ENCODE data around the gene ADM2. TPM values are rescaled to one million over a fixed set of nuclear protein-coding genes. Genes with fewer than 3 reads are reported as not detected.
A peak's percentile ranks its signal among the peaks of the same experiment; 100 is the strongest.
"Not testable (repeated sequence)": the region's sequence is repeated elsewhere in the genome, so short reads cannot be mapped to it uniquely, and the experiment has no call there.

ADM2 gene
- total RNA-seq, 4 donors from 2014 or later = 0.12 TPM; not detected in 3

DNA sequence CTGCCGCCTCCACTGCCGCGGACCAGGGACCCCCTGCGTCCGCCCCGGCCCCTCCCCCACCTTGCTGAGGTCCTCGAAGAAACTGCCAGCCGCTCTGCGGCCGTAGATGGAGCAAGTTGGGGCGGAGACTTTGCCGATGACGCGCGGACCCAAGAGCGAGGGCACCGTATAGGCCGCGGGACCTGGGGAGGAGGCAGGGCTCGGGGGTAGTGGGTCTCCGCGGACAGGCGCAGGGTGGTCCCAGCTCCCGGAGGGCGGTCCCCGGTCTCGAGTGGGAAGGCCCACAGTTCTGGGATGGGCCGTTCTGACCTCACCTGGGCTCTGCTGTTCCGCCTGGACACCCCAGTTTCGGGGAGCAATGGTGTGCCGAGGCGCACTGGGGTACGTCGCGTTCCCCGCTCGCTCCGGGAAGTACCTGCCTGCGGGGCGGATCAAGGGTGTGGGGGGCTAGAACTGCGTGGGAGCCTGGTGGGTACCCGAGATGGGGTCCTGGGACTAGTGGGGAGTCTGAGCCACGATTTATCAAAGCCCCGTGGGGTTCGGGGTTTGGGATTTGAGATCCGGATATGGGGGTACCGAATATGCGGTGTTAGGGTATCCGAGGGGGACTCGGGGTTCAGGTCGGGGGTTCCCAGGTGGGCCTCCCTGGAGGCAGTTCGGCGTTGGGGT is 49.7 kb downstream of the ADM2 start:
- DNase-seq (ENCODE audit: low spot score) = peak; percentile 79
- ATAC-seq (ENCODE audit: low FRiP score) = peak; percentile 62
- TF ChIP-seq, protein P1, sequence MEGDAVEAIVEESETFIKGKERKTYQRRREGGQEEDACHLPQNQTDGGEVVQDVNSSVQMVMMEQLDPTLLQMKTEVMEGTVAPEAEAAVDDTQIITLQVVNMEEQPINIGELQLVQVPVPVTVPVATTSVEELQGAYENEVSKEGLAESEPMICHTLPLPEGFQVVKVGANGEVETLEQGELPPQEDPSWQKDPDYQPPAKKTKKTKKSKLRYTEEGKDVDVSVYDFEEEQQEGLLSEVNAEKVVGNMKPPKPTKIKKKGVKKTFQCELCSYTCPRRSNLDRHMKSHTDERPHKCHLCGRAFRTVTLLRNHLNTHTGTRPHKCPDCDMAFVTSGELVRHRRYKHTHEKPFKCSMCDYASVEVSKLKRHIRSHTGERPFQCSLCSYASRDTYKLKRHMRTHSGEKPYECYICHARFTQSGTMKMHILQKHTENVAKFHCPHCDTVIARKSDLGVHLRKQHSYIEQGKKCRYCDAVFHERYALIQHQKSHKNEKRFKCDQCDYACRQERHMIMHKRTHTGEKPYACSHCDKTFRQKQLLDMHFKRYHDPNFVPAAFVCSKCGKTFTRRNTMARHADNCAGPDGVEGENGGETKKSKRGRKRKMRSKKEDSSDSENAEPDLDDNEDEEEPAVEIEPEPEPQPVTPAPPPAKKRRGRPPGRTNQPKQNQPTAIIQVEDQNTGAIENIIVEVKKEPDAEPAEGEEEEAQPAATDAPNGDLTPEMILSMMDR (IDR thresholded peaks at IDR 0.05) = no peak

DNA sequence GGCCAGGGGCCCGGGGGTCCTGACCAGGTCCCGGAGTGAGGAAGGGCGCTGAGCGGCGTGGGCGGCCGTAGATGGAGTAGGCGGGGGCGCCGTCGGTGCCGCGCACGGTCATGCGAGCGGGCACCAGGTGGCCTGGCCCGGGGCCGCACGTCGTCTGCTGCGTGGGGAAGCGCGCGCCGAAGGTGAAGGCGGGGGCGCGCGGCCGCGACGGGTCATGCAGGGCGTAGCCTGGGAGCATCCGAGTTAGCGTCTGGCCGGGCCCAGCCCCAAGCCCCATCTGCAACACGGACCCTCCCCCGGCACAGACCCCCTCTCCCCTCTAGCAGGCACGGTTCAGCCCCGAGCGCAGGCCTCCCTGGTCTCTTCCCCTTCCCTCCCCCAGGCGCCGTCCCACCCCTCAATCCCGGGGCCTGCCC is 50.2 kb downstream of the ADM2 start:
- DNase-seq (ENCODE audit: low spot score) = no peak
- peak; percentile 39 for ATAC-seq (ENCODE audit: low FRiP score)
- TF ChIP-seq, protein P1 (IDR thresholded peaks at IDR 0.05) = no peak

DNA sequence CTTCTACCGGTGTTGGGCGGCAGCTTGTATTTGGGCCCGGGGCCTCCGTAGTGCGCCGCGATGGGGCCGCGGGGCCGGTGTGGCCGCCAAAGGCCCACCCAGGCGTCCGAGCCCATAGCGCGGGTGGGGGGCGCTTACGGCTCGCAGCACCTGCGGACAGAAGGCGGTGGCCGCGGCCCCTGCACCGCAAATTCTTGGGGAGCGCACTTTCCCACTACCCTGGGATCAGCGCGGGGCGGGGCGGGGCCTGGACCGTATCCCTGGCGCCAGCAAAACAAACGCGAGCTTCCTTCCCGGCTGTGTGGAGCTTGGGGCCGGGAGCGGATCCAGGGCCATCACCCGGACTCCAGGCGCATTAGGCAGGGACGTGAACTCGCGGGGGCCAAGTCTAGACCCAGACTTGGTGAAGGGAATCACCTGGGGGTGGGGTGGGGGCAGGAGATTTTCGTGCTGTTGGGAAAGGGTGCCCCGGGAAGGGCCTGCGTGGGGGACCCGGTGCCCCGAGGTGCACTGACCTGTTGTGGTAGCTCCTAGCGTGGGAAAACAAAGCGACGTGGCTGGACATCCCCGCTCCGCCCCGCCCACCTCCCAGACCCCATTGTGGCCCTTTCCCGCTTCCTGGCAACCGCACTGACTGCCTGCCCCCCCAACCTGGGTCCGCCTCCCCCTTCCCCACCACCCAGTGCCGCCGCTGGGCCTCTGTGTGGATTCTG is 50.8 kb downstream of the ADM2 start:
- DNase-seq (ENCODE audit: low spot score) (no peak), ATAC-seq (ENCODE audit: low FRiP score) (peak; percentile 23)
- TF ChIP-seq, protein P1 (IDR thresholded peaks at IDR 0.05) = no peak

DNA sequence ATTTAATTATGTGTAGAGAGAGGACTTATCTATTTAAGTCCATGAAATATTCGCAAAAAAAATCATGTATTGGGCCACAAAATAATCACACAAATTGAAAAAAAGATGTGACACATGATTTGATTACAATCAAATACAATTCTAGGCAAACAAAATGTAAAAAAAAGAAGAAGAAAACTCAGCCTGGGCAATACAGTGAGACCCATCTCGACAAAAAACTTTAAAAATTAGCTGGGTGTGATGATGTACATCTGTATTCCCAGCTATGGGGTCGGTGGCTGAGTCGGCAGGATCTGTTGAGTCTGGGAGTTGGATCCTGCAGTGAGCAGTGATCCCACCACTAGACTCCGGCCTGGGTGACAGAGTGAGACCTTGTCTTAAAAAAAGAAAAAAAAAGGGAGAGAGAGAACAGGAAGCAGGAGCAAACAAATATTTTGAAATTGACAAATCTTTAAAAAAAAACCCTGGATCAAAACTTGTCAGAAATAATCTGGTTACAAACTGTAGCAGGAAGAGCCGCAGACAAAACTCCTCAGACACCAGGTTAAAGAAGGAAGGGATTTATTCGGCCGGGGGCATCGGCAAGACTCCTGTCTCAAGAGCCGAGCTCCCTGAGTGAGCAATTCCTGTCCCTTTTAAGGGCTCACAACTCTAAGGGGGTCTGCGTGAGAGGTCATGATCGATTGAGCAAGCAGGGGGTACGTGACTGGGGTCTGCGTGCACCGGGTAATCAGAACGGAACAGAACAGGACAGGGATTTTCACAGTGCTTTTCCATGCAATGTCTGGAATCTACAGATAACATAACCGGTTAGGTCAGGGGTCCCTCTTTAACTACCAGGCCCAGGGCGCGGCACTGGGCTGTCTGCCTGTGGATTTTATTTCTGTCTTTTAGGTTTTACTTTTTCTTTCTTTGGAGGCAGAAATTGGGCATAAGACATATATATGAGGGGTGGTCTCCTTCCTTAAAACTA is 51.8 kb downstream of the ADM2 start:
- TF ChIP-seq, protein P1 (IDR thresholded peaks at IDR 0.05) = no peak
- DNase-seq (ENCODE audit: low spot score) (no peak), ATAC-seq (ENCODE audit: low FRiP score) (no peak)

DNA sequence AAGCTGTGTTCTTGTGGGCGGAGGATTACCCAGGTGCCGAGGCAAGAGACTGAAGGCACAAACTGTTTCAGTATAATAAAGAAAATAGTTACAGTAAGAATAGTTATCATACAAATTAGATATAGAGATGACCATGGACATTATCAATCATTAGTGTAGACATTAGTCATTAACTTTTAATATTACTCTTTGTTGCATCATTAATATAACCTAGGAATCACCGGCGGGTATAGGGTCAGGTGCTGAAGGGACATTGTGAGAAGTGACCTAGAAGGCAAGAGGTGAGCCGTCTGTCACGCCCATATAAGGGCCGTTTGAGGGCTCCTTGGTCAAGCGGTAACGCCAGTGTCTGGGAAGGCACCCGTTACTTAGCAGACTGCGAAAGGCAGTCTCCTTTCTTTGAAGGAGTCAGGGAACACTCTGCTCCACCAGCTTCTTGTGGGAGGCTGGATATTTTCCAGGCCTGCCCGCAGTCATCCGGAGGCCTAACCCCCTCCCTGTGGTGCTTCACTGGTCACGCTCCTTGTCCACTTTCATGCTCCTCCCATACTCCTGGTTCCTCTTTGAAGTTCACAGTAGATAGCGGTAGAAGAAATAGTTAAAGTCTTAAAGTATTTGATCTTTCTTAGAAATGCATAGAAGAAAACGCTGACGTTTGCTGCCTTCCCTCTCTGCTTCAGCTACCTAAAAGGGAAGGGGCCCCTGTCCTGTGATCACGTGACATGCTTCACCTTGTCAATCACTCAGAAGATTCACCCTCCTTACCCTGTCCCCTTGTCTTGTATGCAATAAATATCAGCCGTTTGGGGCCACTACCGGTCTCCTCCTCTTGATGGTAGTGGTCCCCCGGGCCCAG is 52.7 kb downstream of the ADM2 start:
- ATAC-seq (ENCODE audit: low FRiP score); DNase-seq (ENCODE audit: low spot score): not testable (repeated sequence)

DNA sequence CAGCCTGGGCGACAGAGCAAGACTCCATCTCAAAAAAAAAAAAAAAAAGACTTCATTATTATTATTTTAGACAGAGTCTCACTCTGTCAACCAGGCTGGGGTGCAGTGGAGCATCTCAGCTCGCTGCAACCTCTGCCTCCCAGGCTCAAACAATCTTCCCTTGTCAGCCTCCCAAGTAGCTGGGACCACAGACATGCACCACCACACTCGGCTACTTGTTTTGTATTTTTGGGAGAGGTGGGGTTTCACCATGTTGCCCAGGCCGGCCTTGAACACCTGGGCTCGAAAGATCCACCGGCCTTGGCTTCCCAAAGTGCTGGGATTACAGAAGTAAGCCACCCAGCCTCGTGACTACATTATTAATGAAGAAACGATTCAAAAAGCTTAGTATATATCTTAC is 53.8 kb downstream of the ADM2 start:
- ATAC-seq (ENCODE audit: low FRiP score) = no peak
- no peak for DNase-seq (ENCODE audit: low spot score)
- TF ChIP-seq, protein P1 (IDR thresholded peaks at IDR 0.05) = no peak

Other genes with a start within 250 kb of the ADM2 start
- gene TUBGCP6, start 236.5 kb upstream of the ADM2 start, total RNA-seq = 10 to 100 TPM; 32.7 to 52.2 (median 33.5) TPM
- gene HDAC10, start 230.3 kb upstream of the ADM2 start, total RNA-seq = 10 to 100 TPM; 18.4 to 53.8 (median 23.6) TPM
- gene MAPK12, start 219.9 kb upstream of the ADM2 start, total RNA-seq = 10 to 100 TPM in 3 of 4 donors, 1 to 10 TPM in 1; 7.9 to 31.1 (median 17.8) TPM
- 10 to 100 TPM; 12.1 to 38.9 (median 20.4) TPM for gene MAPK11, start 211.2 kb upstream of the ADM2 start, total RNA-seq
- 100 to 1,000 TPM in 3 of 4 donors, 10 to 100 TPM in 1; 91.4 to 130 (median 115) TPM for gene PLXNB2, start 173.9 kb upstream of the ADM2 start, total RNA-seq
- 1 to 10 TPM; 2.2 to 3.1 (median 2.7) TPM for gene DENND6B, start 154.5 kb upstream of the ADM2 start, total RNA-seq
- 10 to 100 TPM; 35.6 to 64.6 (median 41.7) TPM for gene PPP6R2, start 138.2 kb upstream of the ADM2 start, total RNA-seq
- gene SBF1, start 6.5 kb upstream of the ADM2 start, total RNA-seq = 10 to 100 TPM; 37.5 to 66.8 (median 43.8) TPM
- gene MIOX, start 5.3 kb downstream of the ADM2 start, total RNA-seq = not detected
- 10 to 100 TPM; 50.8 to 54.9 (median 51.7) TPM for gene LMF2, start 26.2 kb downstream of the ADM2 start, total RNA-seq
- 10 to 100 TPM; 27.7 to 48.2 (median 29.5) TPM for gene NCAPH2, start 26.7 kb downstream of the ADM2 start, total RNA-seq
- 10 to 100 TPM in 2 of 4 donors, 1 to 10 TPM in 2; 2.8 to 15.0 (median 9.2) TPM for gene SCO2, start 44.1 kb downstream of the ADM2 start, total RNA-seq
- 100 to 1,000 TPM in 3 of 4 donors, 10 to 100 TPM in 1; 47.9 to 212 (median 144) TPM for gene TYMP, start 48.5 kb downstream of the ADM2 start, total RNA-seq
- gene KLHDC7B, start 64.4 kb downstream of the ADM2 start, total RNA-seq = under 1 TPM in 1 of 4 donors, not detected in 3; 0.48 TPM
- gene SYCE3, start 81.4 kb downstream of the ADM2 start, total RNA-seq = not detected
- 10 to 100 TPM in 3 of 4 donors, 1 to 10 TPM in 1; 4.9 to 29.2 (median 10.8) TPM for gene CPT1B, start 96.9 kb downstream of the ADM2 start, total RNA-seq
- 10 to 100 TPM; 28.3 to 85.6 (median 34.9) TPM for gene CHKB, start 101.3 kb downstream of the ADM2 start, total RNA-seq
- gene MAPK8IP2, start 119.2 kb downstream of the ADM2 start, total RNA-seq = 1 to 10 TPM; 1.6 to 3.1 (median 2.4) TPM
- 10 to 100 TPM; 29.9 to 43.5 (median 36.1) TPM for gene ARSA, start 146.6 kb downstream of the ADM2 start, total RNA-seq
- 10 to 100 TPM in 3 of 4 donors, 1 to 10 TPM in 1; 3.3 to 61.3 (median 19.4) TPM for gene SHANK3, start 191.3 kb downstream of the ADM2 start, total RNA-seq